ENCODE measurements around the gene MORN1.

DNA sequence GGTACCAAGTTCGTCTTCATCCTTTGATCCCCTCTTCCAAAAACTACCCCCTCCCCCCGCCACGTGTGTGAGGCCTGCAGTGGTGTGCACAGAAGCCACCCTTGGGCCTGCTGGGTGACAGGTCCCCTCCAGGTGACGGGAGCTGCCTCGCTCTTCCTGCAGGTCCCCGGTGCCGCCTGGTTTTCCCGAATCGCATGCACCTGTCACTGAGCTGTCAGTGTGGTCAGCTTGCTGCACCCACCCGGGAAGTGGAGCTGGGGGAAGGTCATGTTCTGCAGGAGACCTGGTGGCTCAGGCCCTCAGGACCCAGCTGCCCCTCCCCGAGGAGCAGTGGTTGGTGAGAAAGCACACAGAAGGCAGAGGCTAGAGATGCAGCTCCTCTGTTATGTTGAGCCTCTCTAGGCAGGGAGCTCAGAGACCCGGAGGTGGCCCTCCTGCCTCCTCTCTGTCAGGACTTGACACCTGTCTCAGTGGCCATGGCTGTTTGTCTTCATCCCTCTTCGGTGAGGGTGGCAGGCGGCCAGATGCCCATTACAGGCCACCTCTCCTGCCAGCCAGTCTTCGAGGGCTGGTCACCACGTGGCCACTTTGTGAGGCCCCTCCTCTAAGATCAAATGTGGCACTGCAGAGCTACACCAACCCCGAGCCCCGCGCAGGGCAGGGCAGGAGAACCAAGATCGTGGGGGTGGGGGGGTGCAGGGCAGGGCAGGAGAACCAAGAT lies 102.4 kb downstream of the MORN1 start:
- TF ChIP-seq, protein P1, sequence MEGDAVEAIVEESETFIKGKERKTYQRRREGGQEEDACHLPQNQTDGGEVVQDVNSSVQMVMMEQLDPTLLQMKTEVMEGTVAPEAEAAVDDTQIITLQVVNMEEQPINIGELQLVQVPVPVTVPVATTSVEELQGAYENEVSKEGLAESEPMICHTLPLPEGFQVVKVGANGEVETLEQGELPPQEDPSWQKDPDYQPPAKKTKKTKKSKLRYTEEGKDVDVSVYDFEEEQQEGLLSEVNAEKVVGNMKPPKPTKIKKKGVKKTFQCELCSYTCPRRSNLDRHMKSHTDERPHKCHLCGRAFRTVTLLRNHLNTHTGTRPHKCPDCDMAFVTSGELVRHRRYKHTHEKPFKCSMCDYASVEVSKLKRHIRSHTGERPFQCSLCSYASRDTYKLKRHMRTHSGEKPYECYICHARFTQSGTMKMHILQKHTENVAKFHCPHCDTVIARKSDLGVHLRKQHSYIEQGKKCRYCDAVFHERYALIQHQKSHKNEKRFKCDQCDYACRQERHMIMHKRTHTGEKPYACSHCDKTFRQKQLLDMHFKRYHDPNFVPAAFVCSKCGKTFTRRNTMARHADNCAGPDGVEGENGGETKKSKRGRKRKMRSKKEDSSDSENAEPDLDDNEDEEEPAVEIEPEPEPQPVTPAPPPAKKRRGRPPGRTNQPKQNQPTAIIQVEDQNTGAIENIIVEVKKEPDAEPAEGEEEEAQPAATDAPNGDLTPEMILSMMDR (IDR thresholded peaks at IDR 0.05) = no peak
- TF ChIP-seq POLR2A (IDR thresholded peaks at IDR 0.05) = no peak

Measured in uterus (tissue), 2 donors.